ENCODE data around the gene RHBDF2. TPM values are rescaled to one million over a fixed set of nuclear protein-coding genes. Genes with fewer than 3 reads are reported as not detected.

The RHBDF2 gene
- total RNA-seq, 1 experiment from 2014 or later: 19.7 TPM

GRCh38 chr17:76547183-76547641, 46.0 kb upstream of the RHBDF2 start:
- Histone ChIP-seq H3K9me3 (ENCODE audit: control insufficient read depth, low read depth, low read length) (no peaks in the 10 kb centered on the region), H4K91ac (ENCODE audit: insufficient read length, low read depth, low read length) (no peak overlapping the region), H3K27me3 (ENCODE audit: insufficient read depth, low read length) (no peaks in the 10 kb centered on the region), H2AK5ac (ENCODE audit: insufficient read length, low read length) (no peak overlapping the region), H2AFZ (ENCODE audit: low read length) (no peak overlapping the region), H2BK12ac (ENCODE audit: insufficient read length, low read depth, low read length) (no peak overlapping the region), H3K9ac (ENCODE audit: extremely low read depth, insufficient read length, low read length) (no peak overlapping the region), H2BK20ac (ENCODE audit: low read depth, low read length, poor library complexity, severe bottlenecking) (no peak overlapping the region), H3K79me2 (ENCODE audit: insufficient read depth, low read length) (no peaks in the 10 kb centered on the region), H2BK15ac (ENCODE audit: low read depth, low read length) (no peak overlapping the region), H3K4me1 (ENCODE audit: insufficient read depth, low read length) (no peaks in the 10 kb centered on the region; the same call in 1 of the 2 replicates), H3K27ac (ENCODE audit: insufficient read length, low read depth, low read length) (no peak overlapping the region), H3T11ph (ENCODE audit: low read length) (no peak overlapping the region), H4K20me1 (ENCODE audit: control insufficient read depth, insufficient read depth, insufficient read length) (no peaks in the 10 kb centered on the region), H3K23me2 (ENCODE audit: insufficient read length, low read depth, low read length, poor library complexity, severe bottlenecking) (no peaks in the 10 kb centered on the region), H3K56ac (ENCODE audit: insufficient read length, low read depth, low read length) (no peak overlapping the region), H3K4me2 (ENCODE audit: insufficient read depth, insufficient read length, low read length) (no peak overlapping the region), H2BK120ac (ENCODE audit: low read depth, low read length, poor library complexity, severe bottlenecking) (no peak overlapping the region), H4K5ac (ENCODE audit: insufficient read length, low read depth, low read length) (no peak overlapping the region), H3K4ac (ENCODE audit: low read depth, low read length) (no peak overlapping the region), H3K18ac (ENCODE audit: insufficient read length, low read depth, low read length) (no peak overlapping the region), H3K14ac (ENCODE audit: insufficient read depth, low read length) (no peak overlapping the region), H4K8ac (replicated peaks; ENCODE audit: insufficient read length, low read depth, low read length) (no peak overlapping the region), H3K79me1 (ENCODE audit: insufficient read depth, low read depth, low read length, poor library complexity, severe bottlenecking) (no peaks in the 10 kb centered on the region), H3K23ac (ENCODE audit: insufficient read length, low read depth, low read length) (no peak overlapping the region), H2BK5ac (ENCODE audit: insufficient read length, low read length) (no peak overlapping the region)
- WGBS (ENCODE audit: extremely low coverage, insufficient read length, low lambda C conversion rate): no CpG with 5 or more reads among the region's 3 CpGs
- Mint-ChIP-seq H3K27ac (no peak overlapping the region), H3K4me3 (no peak overlapping the region), H3K27me3 (ENCODE audit: low read depth) (peaks cover 11% of the 10 kb centered on the region), H3K36me3 (ENCODE audit: insufficient read depth in 1 of 3, low read depth in 3 of 3) (no peaks in the 10 kb centered on the region; a peak in 1 of 7 replicates), H3K9me3 (no peaks in the 10 kb centered on the region), H3K4me1 (peaks cover 20 to 26% of the 10 kb centered on the region in 2 experiments)
- peak; percentile 77 for TF ChIP-seq CTCF (conservative IDR thresholded peaks at IDR 0.05)
- DNase-seq: peak; percentile 75

Measured in H9 (cell line).